ENCODE measurements around the gene TPM1. TPM values are rescaled to one million over a fixed set of nuclear protein-coding genes. Genes with fewer than 3 reads are reported as not detected.

Gene TPM1
- total and polyA plus RNA-seq, 2 donors, result 22.9 to 145 TPM

GRCh38 chr15:63056829-63057228 lies 14.3 kb downstream of the TPM1 start:
- DNase-seq (ENCODE audit: low read depth in 6 of 9, low spot score in 9 of 9), result peak in 1 of 9 donors; percentile 5
- H3K4me1 ChIP-seq (ENCODE audit: control insufficient read depth in 2 of 2, insufficient read depth in 2 of 2, low read length in 2 of 2), result no peaks in the 10 kb centered on the region
- peaks cover 11 to 12% of the 10 kb centered on the region in 2 donors for H3K36me3 ChIP-seq (ENCODE audit: control insufficient read depth in 2 of 2, insufficient read depth in 2 of 2, low read length in 1 of 2)

GRCh38 chr15:63057468-63058345 lies 15.2 kb downstream of the TPM1 start:
- no peak overlapping the region for H3K4me3 ChIP-seq (ENCODE audit: low read length in 2 of 2)
- no peak overlapping the region for H3K27ac ChIP-seq (ENCODE audit: low read depth in 1 of 2, low read length in 1 of 2)
- DNase-seq (ENCODE audit: low read depth in 6 of 9, low spot score in 9 of 9), result no peak
- WGBS, result 96% methylated on average over 8 of the region's 8 CpGs
- no peaks in the 10 kb centered on the region for H3K27me3 ChIP-seq (ENCODE audit: control insufficient read depth in 2 of 2, insufficient read depth in 1 of 2, low read length in 1 of 2)
- no peaks in the 10 kb centered on the region for H3K4me1 ChIP-seq (ENCODE audit: control insufficient read depth in 2 of 2, insufficient read depth in 2 of 2, low read length in 2 of 2)
- H3K36me3 ChIP-seq (ENCODE audit: control insufficient read depth in 2 of 2, insufficient read depth in 2 of 2, low read length in 1 of 2), result peaks cover 11 to 16% of the 10 kb centered on the region in 2 donors
- no peaks in the 10 kb centered on the region for H3K9me3 ChIP-seq (ENCODE audit: control insufficient read depth in 2 of 2, insufficient read depth in 1 of 2, low read length in 1 of 2)

More at GRCh38 chr15:63056829-63057228, 14.3 kb downstream of the TPM1 start:
- Histone ChIP-seq H3K4me3 (ENCODE audit: low read length in 2 of 2) (no peak overlapping the region), H3K27ac (ENCODE audit: low read depth in 1 of 2, low read length in 1 of 2) (no peak overlapping the region), H3K9me3 (ENCODE audit: control insufficient read depth in 2 of 2, insufficient read depth in 1 of 2, low read length in 1 of 2) (no peaks in the 10 kb centered on the region), H3K27me3 (ENCODE audit: control insufficient read depth in 2 of 2, insufficient read depth in 1 of 2, low read length in 1 of 2) (no peaks in the 10 kb centered on the region)
- WGBS, result 85% methylated on average over 6 of the region's 6 CpGs

GRCh38 chr15:63059075-63059474 lies 16.5 kb downstream of the TPM1 start:
- DNase-seq (ENCODE audit: low read depth in 6 of 9, low spot score in 9 of 9), result no peak
- Histone ChIP-seq H3K36me3 (ENCODE audit: control insufficient read depth in 2 of 2, insufficient read depth in 2 of 2, low read length in 1 of 2) (peaks cover 11 to 18% of the 10 kb centered on the region in 2 donors), H3K4me1 (ENCODE audit: control insufficient read depth in 2 of 2, insufficient read depth in 2 of 2, low read length in 2 of 2) (no peaks in the 10 kb centered on the region), H3K27ac (ENCODE audit: low read depth in 1 of 2, low read length in 1 of 2) (no peak overlapping the region), H3K27me3 (ENCODE audit: control insufficient read depth in 2 of 2, insufficient read depth in 1 of 2, low read length in 1 of 2) (no peaks in the 10 kb centered on the region), H3K4me3 (ENCODE audit: low read length in 2 of 2) (no peak overlapping the region), H3K9me3 (ENCODE audit: control insufficient read depth in 2 of 2, insufficient read depth in 1 of 2, low read length in 1 of 2) (no peaks in the 10 kb centered on the region)
- WGBS, result 84% methylated on average over 3 of the region's 3 CpGs

- Histone ChIP-seq H3K4me3 (ENCODE audit: low read length in 2 of 2) (no peak overlapping the region), H3K36me3 (ENCODE audit: control insufficient read depth in 2 of 2, insufficient read depth in 2 of 2, low read length in 1 of 2) (peaks cover 11 to 18% of the 10 kb centered on the region in 2 donors), H3K4me1 (ENCODE audit: control insufficient read depth in 2 of 2, insufficient read depth in 2 of 2, low read length in 2 of 2) (no peaks in the 10 kb centered on the region), H3K9me3 (ENCODE audit: control insufficient read depth in 2 of 2, insufficient read depth in 1 of 2, low read length in 1 of 2) (no peaks in the 10 kb centered on the region), H3K27ac (ENCODE audit: low read depth in 1 of 2, low read length in 1 of 2) (no peak overlapping the region), H3K27me3 (ENCODE audit: control insufficient read depth in 2 of 2, insufficient read depth in 1 of 2, low read length in 1 of 2) (no peaks in the 10 kb centered on the region)
- DNase-seq (ENCODE audit: low read depth in 6 of 9, low spot score in 9 of 9), result no peak
- 92% methylated on average over 10 of the region's 10 CpGs for WGBS
Observed at GRCh38 chr15:63059573-63060216, 17.1 kb downstream of the TPM1 start.

- no peak overlapping the region for H3K27ac ChIP-seq (ENCODE audit: low read depth in 1 of 2, low read length in 1 of 2)
- WGBS, result 97% methylated on average over 10 of the region's 10 CpGs
Observed at GRCh38 chr15:63060699-63061098, 18.2 kb downstream of the TPM1 start.

GRCh38 chr15:63061975-63062374 lies 19.4 kb downstream of the TPM1 start:
- Histone ChIP-seq H3K27me3 (ENCODE audit: control insufficient read depth in 2 of 2, insufficient read depth in 1 of 2, low read length in 1 of 2) (no peaks in the 10 kb centered on the region), H3K9me3 (ENCODE audit: control insufficient read depth in 2 of 2, insufficient read depth in 1 of 2, low read length in 1 of 2) (no peaks in the 10 kb centered on the region), H3K36me3 (ENCODE audit: control insufficient read depth in 2 of 2, insufficient read depth in 2 of 2, low read length in 1 of 2) (peaks cover 11 to 18% of the 10 kb centered on the region in 2 donors), H3K4me3 (ENCODE audit: low read length in 2 of 2) (no peak overlapping the region), H3K27ac (ENCODE audit: low read depth in 1 of 2, low read length in 1 of 2) (no peak overlapping the region), H3K4me1 (ENCODE audit: control insufficient read depth in 2 of 2, insufficient read depth in 2 of 2, low read length in 2 of 2) (no peaks in the 10 kb centered on the region)
- no peak for DNase-seq (ENCODE audit: low read depth in 6 of 9, low spot score in 9 of 9)
- 93% methylated on average over 4 of the region's 4 CpGs for WGBS

More at GRCh38 chr15:63060699-63061098, 18.2 kb downstream of the TPM1 start:
- no peaks in the 10 kb centered on the region for H3K9me3 ChIP-seq (ENCODE audit: control insufficient read depth in 2 of 2, insufficient read depth in 1 of 2, low read length in 1 of 2)
- no peak overlapping the region for H3K4me3 ChIP-seq (ENCODE audit: low read length in 2 of 2)
- DNase-seq (ENCODE audit: low read depth in 6 of 9, low spot score in 9 of 9), result no peak
- peaks cover 11 to 18% of the 10 kb centered on the region in 2 donors for H3K36me3 ChIP-seq (ENCODE audit: control insufficient read depth in 2 of 2, insufficient read depth in 2 of 2, low read length in 1 of 2)
- H3K4me1 ChIP-seq (ENCODE audit: control insufficient read depth in 2 of 2, insufficient read depth in 2 of 2, low read length in 2 of 2), result no peaks in the 10 kb centered on the region
- no peaks in the 10 kb centered on the region for H3K27me3 ChIP-seq (ENCODE audit: control insufficient read depth in 2 of 2, insufficient read depth in 1 of 2, low read length in 1 of 2)

- Histone ChIP-seq H3K4me3 (ENCODE audit: low read length in 2 of 2) (no peak overlapping the region), H3K36me3 (ENCODE audit: control insufficient read depth in 2 of 2, insufficient read depth in 2 of 2, low read length in 1 of 2) (peaks cover 11 to 18% of the 10 kb centered on the region in 2 donors), H3K9me3 (ENCODE audit: control insufficient read depth in 2 of 2, insufficient read depth in 1 of 2, low read length in 1 of 2) (no peaks in the 10 kb centered on the region), H3K27me3 (ENCODE audit: control insufficient read depth in 2 of 2, insufficient read depth in 1 of 2, low read length in 1 of 2) (no peaks in the 10 kb centered on the region), H3K27ac (ENCODE audit: low read depth in 1 of 2, low read length in 1 of 2) (no peak overlapping the region), H3K4me1 (ENCODE audit: control insufficient read depth in 2 of 2, insufficient read depth in 2 of 2, low read length in 2 of 2) (no peaks in the 10 kb centered on the region)
- no peak for DNase-seq (ENCODE audit: low read depth in 6 of 9, low spot score in 9 of 9)
- 46% methylated on average over 2 of the region's 2 CpGs for WGBS
Observed at GRCh38 chr15:63063164-63063756, 20.7 kb downstream of the TPM1 start.

- H3K36me3 ChIP-seq (ENCODE audit: control insufficient read depth in 2 of 2, insufficient read depth in 2 of 2, low read length in 1 of 2), result peaks cover 11 to 18% of the 10 kb centered on the region in 2 donors
- H3K4me1 ChIP-seq (ENCODE audit: control insufficient read depth in 2 of 2, insufficient read depth in 2 of 2, low read length in 2 of 2), result no peaks in the 10 kb centered on the region
- no peak overlapping the region for H3K27ac ChIP-seq (ENCODE audit: low read depth in 1 of 2, low read length in 1 of 2)
- H3K9me3 ChIP-seq (ENCODE audit: control insufficient read depth in 2 of 2, insufficient read depth in 1 of 2, low read length in 1 of 2), result no peaks in the 10 kb centered on the region
- H3K4me3 ChIP-seq (ENCODE audit: low read length in 2 of 2), result no peak overlapping the region
- H3K27me3 ChIP-seq (ENCODE audit: control insufficient read depth in 2 of 2, insufficient read depth in 1 of 2, low read length in 1 of 2), result no peaks in the 10 kb centered on the region
- WGBS, result 94% methylated on average over 13 of the region's 13 CpGs
- DNase-seq (ENCODE audit: low read depth in 6 of 9, low spot score in 9 of 9), result no peak
Observed at GRCh38 chr15:63063877-63064409, 21.4 kb downstream of the TPM1 start.
